Endometrium (tissue), 2 donors: ENCODE results near the gene DGCR8.

Experiments
- FAIRE-seq: peaks from 2 replicates; lab custom pipeline; 2012; peaks lifted over from hg19 to GRCh38; lab: Jason Lieb, UNC
- donor health status: control.
- donor health status: control.

DGCR8 gene

GRCh38 chr22:20089977-20090729 is 10.1 kb downstream of the DGCR8 start:
- no peak for FAIRE-seq

DNA sequence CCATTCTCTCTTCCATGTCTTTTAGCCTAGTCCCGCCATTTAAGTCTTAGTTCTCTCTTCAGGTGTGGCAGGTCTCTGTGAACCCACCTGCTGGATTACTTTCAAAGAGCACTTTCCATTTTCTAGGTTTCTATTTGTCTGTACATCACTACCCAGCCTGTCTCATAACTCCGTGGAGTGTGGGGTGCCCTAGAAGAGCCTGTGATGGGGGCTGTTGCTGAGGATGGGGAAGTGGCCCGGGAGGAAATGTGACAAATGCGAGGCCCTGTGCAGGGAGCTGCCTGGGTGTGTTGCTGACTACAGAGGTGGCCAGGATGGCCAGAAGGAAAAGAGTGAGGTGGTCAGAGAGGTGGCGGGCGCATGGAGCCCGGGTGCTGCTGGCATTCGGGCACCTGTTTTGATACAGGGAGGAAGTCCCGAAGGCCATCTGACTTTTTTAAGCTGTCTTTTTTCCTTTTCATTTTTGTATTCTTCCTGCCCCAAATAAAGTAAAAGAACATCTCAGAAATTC is 10.7 kb downstream of the DGCR8 start:
- FAIRE-seq, result no peak

DNA sequence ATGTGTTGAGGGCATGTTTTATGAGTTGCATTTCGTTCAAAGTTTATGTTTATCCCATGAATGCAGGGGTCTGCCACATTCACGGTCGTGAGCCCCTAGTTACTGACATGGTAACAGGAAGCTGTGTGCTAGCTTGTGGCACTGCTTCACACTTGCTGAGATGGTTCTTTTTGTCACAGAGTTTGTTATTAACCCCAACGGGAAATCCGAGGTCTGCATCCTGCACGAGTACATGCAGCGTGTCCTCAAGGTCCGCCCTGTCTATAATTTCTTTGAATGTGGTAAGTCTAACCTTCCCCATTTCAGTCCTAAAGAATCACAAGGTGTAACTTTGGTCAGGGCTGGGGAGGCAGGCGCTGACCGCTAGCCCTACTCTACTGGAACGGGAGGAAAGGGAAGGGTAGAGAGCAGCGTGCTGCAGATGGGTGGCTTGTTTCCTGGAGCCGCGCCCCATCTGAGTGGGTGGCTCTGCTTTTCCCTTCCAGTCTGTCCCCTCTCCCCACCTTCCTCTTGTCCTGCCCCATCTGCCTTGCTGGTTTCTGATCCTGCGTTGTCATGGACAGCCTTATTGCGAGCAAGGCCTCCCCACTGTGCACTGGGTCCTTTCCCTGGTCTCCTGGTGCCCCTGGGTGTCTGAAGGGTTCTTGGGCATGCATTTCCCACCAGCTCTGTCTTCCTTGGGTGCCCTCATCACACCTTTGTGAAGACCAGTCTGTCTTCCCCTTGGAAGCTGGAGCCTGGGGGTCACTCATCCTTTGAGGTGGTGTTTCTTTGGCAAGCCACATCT is 11.8 kb downstream of the DGCR8 start:
- FAIRE-seq, result no peak

GRCh38 chr22:20092477-20092854 is 12.4 kb downstream of the DGCR8 start:
- FAIRE-seq, result no peak

- no peak for FAIRE-seq
Measured at GRCh38 chr22:20093418-20094196, 13.6 kb downstream of the DGCR8 start.

DNA sequence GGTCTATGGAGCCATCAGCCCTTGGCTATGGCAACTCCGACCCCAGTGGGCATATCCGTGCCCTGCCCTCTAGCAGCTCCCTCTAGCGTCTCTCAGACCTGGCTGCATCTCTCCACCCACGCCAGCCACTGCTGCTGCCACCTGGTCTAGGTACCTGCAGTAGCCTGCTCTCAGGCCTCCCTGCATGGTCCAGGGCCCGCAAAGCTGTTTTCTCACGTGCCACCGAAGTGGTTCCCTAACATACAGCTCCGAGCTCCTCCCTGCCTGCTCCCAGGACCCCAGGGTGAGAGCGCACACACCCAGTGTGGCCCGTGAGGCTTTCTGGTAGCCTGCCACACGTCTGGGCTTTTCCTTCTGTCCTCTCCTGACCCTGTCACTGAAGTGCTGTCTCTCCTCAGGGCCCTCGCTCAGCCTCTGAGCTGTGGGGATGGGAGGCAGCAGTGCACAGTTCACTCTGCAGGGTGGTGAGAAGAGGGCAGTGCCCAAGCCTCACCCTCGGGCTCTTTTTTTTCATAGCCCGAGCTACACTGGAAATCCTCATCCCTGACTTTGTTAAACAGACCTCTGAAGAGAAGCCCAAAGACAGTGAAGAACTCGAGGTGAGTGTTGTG is 14.3 kb downstream of the DGCR8 start:
- FAIRE-seq, result no peak

- no peak for FAIRE-seq
Measured at GRCh38 chr22:20095521-20095920, 15.5 kb downstream of the DGCR8 start.

- FAIRE-seq, result no peak
Measured at GRCh38 chr22:20096574-20097420, 16.8 kb downstream of the DGCR8 start.

DNA sequence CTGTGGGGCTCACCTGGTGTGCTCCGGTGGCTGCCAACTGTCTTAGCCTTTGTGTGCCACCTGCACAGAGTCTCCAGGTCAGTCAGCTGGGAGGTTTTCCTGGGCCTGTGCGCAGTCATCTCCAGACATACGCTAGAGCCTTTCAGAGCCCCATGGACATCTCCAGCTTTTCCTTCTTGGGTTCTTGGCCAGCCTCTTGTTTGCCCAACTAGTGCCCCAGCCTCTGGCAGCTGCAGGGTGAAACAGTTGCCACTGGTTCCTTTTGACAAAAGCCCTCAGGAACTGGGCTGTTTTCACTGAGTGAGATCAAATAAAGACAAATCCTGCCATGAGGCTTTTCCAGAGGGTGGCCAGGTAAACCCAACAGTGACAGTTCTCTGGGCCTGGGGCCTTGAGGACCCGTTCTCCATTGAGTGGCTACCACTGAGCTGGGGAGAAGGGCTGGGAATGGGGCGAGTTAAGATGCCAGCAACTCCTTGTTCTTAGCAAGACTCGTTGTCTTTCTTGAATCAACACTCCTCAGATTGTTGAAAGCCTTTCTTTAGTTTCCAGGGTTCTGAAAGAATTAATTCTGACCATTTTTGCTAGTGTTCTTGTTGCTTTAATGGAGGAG is 19.2 kb downstream of the DGCR8 start:
- FAIRE-seq, result no peak

GRCh38 chr22:20101638-20102037 is 21.6 kb downstream of the DGCR8 start:
- FAIRE-seq, result no peak

DNA sequence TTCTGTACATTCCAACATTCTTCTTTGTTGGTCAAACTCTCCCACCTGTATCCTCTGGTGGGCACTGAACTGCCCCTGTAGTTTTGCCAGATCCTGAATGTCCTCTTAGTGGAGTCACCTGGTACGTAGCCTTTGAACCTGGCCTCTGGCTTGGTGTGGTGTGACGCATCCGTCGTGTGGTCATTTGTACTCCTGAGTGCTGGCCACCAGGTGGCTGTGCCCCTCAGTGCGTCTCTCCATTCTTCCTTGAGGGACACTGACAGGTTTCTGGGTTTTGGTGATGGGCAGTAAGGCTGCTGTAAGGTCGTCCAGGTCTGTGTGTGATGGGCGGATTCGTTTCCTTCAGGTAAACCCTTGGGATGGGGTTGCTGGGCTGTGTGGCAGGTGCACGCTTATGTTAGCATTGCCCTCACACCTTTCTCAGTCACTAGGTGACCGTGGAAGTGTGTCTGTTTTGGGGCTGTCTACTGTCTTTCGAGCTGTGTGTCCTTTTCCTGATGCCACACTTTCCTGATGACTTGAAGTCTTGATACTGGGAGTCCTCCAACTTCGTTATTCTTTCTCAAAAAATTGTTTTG is 22.3 kb downstream of the DGCR8 start:
- no peak for FAIRE-seq

- no peak for FAIRE-seq
Measured at GRCh38 chr22:20105456-20106204, 25.6 kb downstream of the DGCR8 start.

- no peak for FAIRE-seq
Measured at GRCh38 chr22:20106205-20106848, 26.3 kb downstream of the DGCR8 start.

- no peak for FAIRE-seq
Measured at GRCh38 chr22:20106849-20107237, 26.8 kb downstream of the DGCR8 start.

DNA sequence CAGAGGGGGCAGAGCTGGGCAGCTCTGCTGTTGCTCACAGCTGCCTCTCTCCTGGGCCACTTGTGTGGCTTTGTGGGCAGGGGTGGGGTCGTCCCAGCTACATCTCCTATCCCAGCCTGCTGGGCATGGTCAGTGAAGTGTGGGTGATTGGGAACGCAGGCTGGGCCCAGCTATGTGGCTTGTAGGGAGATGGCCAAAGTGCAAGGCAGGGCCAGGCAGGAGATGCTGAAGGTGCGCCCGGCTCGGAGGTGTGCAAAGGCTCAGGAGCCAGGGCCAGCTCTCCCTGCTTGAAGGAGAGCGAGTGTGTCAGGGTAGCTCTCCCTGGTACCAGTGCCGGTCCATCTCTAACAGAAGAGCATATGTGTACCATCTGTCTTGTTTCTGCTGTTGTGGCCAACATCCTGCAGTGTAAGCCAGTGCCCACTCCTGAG is 27.4 kb downstream of the DGCR8 start:
- FAIRE-seq, result no peak

GRCh38 chr22:20107951-20108756 is 28.1 kb downstream of the DGCR8 start:
- FAIRE-seq, result no peak

GRCh38 chr22:20108757-20109230 is 28.8 kb downstream of the DGCR8 start:
- FAIRE-seq, result no peak
